GM12875 (cell line): ENCODE data around the gene NWD2.

Source experiments
- H3K4me3 ChIP-seq: one replicate; pipeline ENCODE4 v1.5.1; 2011; ENCODE audit warnings: low read depth, low read length, control low read depth
- CTCF ChIP-seq: IDR thresholded peaks from 2 replicates; pipeline ENCODE4 v1.5.1; 2011; ENCODE audit warnings: low read depth, mild to moderate bottlenecking, control low read depth, inconsistent platforms, low read length, moderate library complexity, borderline replicate concordance; ENCODE audit not compliant: insufficient read depth

Gene NWD2

DNA sequence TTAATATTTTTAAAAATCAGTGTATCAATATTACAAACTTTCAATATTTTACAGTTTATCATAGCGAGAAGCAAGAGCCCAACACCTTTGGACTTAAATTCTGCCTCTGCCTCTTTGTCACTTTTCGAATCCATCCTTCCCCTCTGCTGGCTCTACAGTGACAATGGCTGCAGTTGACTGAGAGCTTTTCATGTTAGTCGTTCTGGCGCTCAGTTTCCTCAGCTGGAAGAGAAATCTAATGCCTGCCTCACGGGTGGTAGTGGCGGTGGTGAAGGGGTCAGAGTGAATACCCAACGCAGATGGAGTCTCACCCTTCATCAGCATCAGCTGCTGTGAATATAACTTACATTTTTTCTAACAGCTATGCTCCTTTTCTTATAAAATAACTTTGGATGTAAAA is 144.8 kb downstream of the NWD2 start:
- H3K4me3 ChIP-seq = no peak overlapping the region
- TF ChIP-seq CTCF = no peak

- no peak overlapping the region for H3K4me3 ChIP-seq
- peak; percentile 44; the same call in 1 of the 2 replicates for TF ChIP-seq CTCF
These were observed 145.5 kb downstream of the NWD2 start for GRCh38 chr4:37389967-37390580.

- H3K4me3 ChIP-seq = no peak overlapping the region
- TF ChIP-seq CTCF = no peak
These were observed 148.1 kb downstream of the NWD2 start for GRCh38 chr4:37392521-37393255.

DNA sequence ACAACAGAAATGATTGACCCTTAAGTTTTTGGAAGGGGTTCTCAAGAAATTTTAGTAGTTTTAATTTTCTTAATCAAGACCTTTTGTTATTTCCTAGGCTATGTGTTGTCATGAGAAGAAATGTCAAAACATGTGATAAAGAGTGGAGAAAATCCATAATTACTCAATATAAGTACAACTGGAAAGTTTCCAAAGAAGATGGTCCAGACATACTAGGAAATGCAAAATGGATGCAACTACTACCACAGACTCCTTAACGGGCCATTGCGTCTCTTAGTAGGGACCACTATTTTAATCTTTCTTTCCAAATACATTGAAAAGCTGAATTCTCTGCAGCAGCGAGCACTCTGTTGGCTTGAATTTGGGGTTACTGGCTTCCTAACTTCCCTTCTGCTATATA is 148.8 kb downstream of the NWD2 start:
- no peak for TF ChIP-seq CTCF
- no peak overlapping the region for H3K4me3 ChIP-seq

DNA sequence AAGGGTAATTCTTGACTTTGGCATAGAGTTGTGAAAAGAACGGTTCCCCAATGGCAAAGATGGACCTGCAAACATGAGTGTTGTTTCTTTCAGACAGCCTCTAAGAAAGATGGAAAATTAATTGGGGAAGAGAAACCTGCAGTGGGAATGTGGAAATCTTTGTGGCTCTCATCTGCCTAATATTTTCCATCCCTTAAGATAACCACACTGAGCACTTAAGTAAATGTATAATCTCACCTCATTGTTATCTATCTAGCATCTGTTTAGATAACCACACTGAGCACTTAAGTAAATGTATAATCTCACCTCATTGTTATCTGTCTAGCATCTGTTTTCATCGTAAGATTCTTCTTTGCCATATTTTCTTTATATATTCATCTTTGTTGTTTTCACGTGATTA is 149.3 kb downstream of the NWD2 start:
- no peak overlapping the region for H3K4me3 ChIP-seq
- TF ChIP-seq CTCF = no peak

DNA sequence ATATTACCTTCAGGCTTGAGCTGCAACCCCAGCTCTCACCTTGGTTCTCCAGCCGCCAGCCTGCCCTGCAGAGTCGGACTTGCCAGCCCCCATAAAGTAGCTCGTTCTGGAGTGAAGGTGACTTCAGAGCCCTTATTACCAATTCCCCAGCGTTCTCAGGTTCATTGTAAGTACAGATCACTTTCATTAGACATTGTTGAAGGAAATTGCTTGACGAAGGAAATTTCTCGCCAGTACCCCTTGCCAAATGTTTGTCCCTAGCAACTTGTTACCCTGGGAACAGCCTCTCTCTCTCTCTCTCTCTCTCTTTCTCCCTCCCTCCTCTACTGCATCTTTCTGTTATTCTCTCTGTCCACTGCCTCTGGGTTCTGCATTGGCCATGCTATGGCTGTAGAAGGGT is 153.0 kb downstream of the NWD2 start:
- H3K4me3 ChIP-seq = no peak overlapping the region
- TF ChIP-seq CTCF = no peak
